GM19468 (cell line): ENCODE results near the gene FARS2.
A peak's percentile ranks its signal among the peaks of the same experiment; 100 is the strongest.
"Not testable (repeated sequence)": the region's sequence is repeated elsewhere in the genome, so short reads cannot be mapped to it uniquely, and the experiment has no call there.

Experiments used
- ATAC-seq: cut with Tn5 transposase; IDR thresholded peaks from one replicate; pipeline ENCODE4 v1.9.1; 2021; ENCODE audit warnings: mild to moderate bottlenecking, moderate library complexity, moderate number of reproducible peaks; ENCODE audit not compliant: unreplicated experiment; ENCODE audit errors: extremely low read depth

The FARS2 gene

GRCh38 chr6:5552243-5552642, 290.9 kb downstream of the FARS2 start:
- no peak for ATAC-seq

GRCh38 chr6:5553767-5554166, 292.5 kb downstream of the FARS2 start:
- no peak for ATAC-seq

- no peak for ATAC-seq
Measured at GRCh38 chr6:5554226-5554625, 292.9 kb downstream of the FARS2 start.

- no peak for ATAC-seq
Measured at GRCh38 chr6:5556011-5556410, 294.7 kb downstream of the FARS2 start.

- ATAC-seq = no peak
Measured at GRCh38 chr6:5557506-5557905, 296.2 kb downstream of the FARS2 start.

- ATAC-seq = no peak
Measured at GRCh38 chr6:5559651-5560050, 298.3 kb downstream of the FARS2 start.

GRCh38 chr6:5562277-5562676, 301.0 kb downstream of the FARS2 start:
- ATAC-seq = no peak

GRCh38 chr6:5563086-5563485, 301.8 kb downstream of the FARS2 start:
- ATAC-seq = no peak

GRCh38 chr6:5564746-5565145, 303.4 kb downstream of the FARS2 start:
- not testable (repeated sequence) for ATAC-seq

GRCh38 chr6:5565971-5566370, 304.7 kb downstream of the FARS2 start:
- no peak for ATAC-seq

GRCh38 chr6:5566718-5567117, 305.4 kb downstream of the FARS2 start:
- ATAC-seq = peak; percentile 62

- no peak for ATAC-seq
Measured at GRCh38 chr6:5567352-5567751, 306.0 kb downstream of the FARS2 start.

- ATAC-seq = no peak
Measured at GRCh38 chr6:5567890-5568289, 306.6 kb downstream of the FARS2 start.

GRCh38 chr6:5569491-5569890, 308.2 kb downstream of the FARS2 start:
- ATAC-seq = no peak

GRCh38 chr6:5570641-5571040, 309.3 kb downstream of the FARS2 start:
- ATAC-seq = no peak

GRCh38 chr6:5580736-5581581, 319.6 kb downstream of the FARS2 start:
- no peak for ATAC-seq

GRCh38 chr6:5582762-5583161, 321.4 kb downstream of the FARS2 start:
- no peak for ATAC-seq

GRCh38 chr6:5583528-5583927, 322.2 kb downstream of the FARS2 start:
- ATAC-seq = no peak

GRCh38 chr6:5584078-5584482, 322.8 kb downstream of the FARS2 start:
- ATAC-seq = no peak

- ATAC-seq = no peak
Measured at GRCh38 chr6:5587648-5588047, 326.3 kb downstream of the FARS2 start.

- no peak for ATAC-seq
Measured at GRCh38 chr6:5589422-5590141, 328.3 kb downstream of the FARS2 start.

- ATAC-seq = no peak
Measured at GRCh38 chr6:5590187-5590586, 328.9 kb downstream of the FARS2 start.
